Measurements from ENCODE around the gene CDK19.

DNA sequence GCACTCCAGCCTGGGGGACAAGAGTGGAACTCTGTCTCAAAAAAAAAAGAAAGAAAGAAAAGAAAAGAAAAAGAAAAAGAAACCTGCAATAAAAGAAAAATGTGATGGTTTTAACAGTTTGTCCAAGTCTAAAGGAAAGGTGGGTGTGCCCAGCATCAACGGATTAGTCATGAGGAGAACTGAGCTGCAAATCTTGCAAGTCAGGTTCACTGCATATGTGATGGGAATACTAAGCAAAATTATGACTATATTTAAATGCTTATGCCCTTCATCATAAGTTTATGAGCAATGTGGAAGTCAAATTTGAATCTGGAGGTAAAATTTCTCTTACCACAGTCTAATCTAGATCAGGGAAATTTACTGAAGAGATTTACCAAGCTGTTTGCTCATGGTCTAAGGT is 13.1 kb upstream of the CDK19 start:
- TF ChIP-seq, protein P1, sequence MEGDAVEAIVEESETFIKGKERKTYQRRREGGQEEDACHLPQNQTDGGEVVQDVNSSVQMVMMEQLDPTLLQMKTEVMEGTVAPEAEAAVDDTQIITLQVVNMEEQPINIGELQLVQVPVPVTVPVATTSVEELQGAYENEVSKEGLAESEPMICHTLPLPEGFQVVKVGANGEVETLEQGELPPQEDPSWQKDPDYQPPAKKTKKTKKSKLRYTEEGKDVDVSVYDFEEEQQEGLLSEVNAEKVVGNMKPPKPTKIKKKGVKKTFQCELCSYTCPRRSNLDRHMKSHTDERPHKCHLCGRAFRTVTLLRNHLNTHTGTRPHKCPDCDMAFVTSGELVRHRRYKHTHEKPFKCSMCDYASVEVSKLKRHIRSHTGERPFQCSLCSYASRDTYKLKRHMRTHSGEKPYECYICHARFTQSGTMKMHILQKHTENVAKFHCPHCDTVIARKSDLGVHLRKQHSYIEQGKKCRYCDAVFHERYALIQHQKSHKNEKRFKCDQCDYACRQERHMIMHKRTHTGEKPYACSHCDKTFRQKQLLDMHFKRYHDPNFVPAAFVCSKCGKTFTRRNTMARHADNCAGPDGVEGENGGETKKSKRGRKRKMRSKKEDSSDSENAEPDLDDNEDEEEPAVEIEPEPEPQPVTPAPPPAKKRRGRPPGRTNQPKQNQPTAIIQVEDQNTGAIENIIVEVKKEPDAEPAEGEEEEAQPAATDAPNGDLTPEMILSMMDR (IDR thresholded peaks at IDR 0.05), result no peak
- no peak for TF ChIP-seq POLR2A (IDR thresholded peaks at IDR 0.05)

Measured in adrenal gland (tissue), 5 donors.